T-helper 17 cell (primary cell): ENCODE measurements around the gene SDK1. TPM values are rescaled to one million over a fixed set of nuclear protein-coding genes. Genes with fewer than 3 reads are reported as not detected.
"Not testable (repeated sequence)": the region's sequence is repeated elsewhere in the genome, so short reads cannot be mapped to it uniquely, and the experiment has no call there.

ENCODE experiments used
- ATAC-seq: fragments of 150-1000 bp; cut with Tn5 transposase; 2 replicates; pipeline ENCODE4 v1.10.0; 2021; ENCODE audit warnings: mild to moderate bottlenecking, moderate library complexity
- DNase-seq, 3 donors: peaks; one replicate each; pipeline versions ENCODE4 v3.0.0 to v3.0.0-alpha.2; 2020 to 2021
- H3K9me3 ChIP-seq: one replicate; pipeline ENCODE4 v1.7.0; 2013; ENCODE audit warnings: low read length, mild to moderate bottlenecking; ENCODE audit not compliant: control insufficient read depth, poor library complexity, severe bottlenecking
- H3K27ac Mint-ChIP-seq: one replicate; pipeline ENCODE4 v1.8.0; 2022; ENCODE audit warnings: mild to moderate bottlenecking, moderate library complexity, mixed read lengths
- H3K27me3 Mint-ChIP-seq: one replicate; pipeline ENCODE4 v1.8.0; 2022; ENCODE audit warnings: mixed read lengths
- H3K36me3 Mint-ChIP-seq: one replicate; pipeline ENCODE4 v1.8.0; 2022; ENCODE audit warnings: low read depth, mixed read lengths
- H3K4me1 Mint-ChIP-seq: one replicate; pipeline ENCODE4 v1.8.0; 2022; ENCODE audit warnings: mild to moderate bottlenecking, mixed read lengths
- H3K4me3 Mint-ChIP-seq: one replicate; pipeline ENCODE4 v1.8.0; 2022; ENCODE audit warnings: mild to moderate bottlenecking, moderate library complexity, mixed read lengths
- total RNA-seq, 4 donors: library from RNA in 2 of 4; stranded (reverse) in 2 of 4; gene quantifications; one replicate each; pipeline ENCODE4 v1.2.3 and lab custom pipeline; 2022 to 2026

The SDK1 gene
- total RNA-seq, 2 donors from 2014 or later: 0.12 to 0.13 TPM

DNA sequence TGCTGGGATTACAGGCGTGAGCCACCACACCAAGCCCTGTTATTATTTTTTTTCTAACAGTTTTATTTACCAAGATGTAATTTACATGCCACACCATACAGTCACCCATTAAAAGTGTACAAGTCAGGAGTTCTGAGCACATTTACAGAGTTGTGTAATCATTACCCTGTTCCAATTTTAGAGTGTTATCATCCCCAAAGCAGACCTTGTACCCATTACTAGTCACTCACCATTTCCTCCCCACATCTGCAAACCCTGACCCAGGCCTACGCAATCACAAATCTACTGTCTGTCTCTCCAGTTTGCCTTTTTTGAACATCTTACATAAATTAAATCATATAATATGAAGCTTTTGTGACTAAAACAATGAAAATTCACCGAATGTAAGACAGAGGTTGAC, 978.2 kb downstream of the SDK1 start:
- H3K36me3 Mint-ChIP-seq: peaks cover 2% of the 10 kb centered on the region
- H3K27me3 Mint-ChIP-seq: peaks cover 5% of the 10 kb centered on the region
- no peak for DNase-seq
- peaks cover 2% of the 10 kb centered on the region for H3K9me3 ChIP-seq
- H3K4me1 Mint-ChIP-seq: no peaks in the 10 kb centered on the region
- H3K27ac Mint-ChIP-seq: no peak overlapping the region
- ATAC-seq: no peak
- no peak overlapping the region for H3K4me3 Mint-ChIP-seq

DNA sequence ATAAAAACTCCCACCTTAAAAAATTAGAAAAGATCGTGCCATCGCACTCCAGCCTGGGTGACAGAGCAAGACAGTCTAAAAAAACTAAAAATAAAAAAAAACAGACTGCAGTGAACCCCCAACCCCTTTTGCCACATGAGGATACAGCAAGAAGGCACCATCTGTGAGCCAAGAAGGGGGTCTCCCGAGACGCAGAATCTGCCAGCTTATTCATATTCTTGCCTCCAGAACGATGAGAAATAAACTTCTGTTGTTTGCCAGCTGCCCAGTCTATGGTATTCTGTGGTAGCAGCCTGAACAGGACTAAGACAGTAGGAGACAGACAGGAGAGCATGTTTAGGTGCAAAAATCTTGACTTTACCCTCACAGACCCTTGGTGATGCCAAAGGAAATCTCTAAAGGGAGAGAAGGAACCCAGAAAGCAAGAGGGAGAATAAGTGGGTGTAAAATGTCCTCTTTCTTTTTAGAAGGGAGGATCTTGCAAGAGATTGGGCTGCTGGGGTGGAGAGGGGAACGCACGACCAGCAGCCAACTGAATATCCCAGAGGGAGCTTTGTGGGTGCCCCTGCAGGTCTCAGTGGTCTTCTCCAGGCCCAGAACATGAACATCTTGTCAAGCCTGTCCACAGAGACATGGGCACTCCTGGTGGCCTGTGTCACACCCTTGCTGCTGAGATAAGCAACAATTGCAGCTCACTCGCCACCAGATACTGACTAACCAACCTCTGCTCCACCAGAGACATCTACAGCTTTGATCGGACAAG, 980.4 kb downstream of the SDK1 start:
- H3K9me3 ChIP-seq: no peaks in the 10 kb centered on the region
- H3K27me3 Mint-ChIP-seq: peaks cover 5% of the 10 kb centered on the region
- H3K36me3 Mint-ChIP-seq: peaks cover 2% of the 10 kb centered on the region
- no peaks in the 10 kb centered on the region for H3K4me1 Mint-ChIP-seq
- no peak for DNase-seq
- H3K4me3 Mint-ChIP-seq: no peak overlapping the region
- H3K27ac Mint-ChIP-seq: no peak overlapping the region
- ATAC-seq: no peak

DNA sequence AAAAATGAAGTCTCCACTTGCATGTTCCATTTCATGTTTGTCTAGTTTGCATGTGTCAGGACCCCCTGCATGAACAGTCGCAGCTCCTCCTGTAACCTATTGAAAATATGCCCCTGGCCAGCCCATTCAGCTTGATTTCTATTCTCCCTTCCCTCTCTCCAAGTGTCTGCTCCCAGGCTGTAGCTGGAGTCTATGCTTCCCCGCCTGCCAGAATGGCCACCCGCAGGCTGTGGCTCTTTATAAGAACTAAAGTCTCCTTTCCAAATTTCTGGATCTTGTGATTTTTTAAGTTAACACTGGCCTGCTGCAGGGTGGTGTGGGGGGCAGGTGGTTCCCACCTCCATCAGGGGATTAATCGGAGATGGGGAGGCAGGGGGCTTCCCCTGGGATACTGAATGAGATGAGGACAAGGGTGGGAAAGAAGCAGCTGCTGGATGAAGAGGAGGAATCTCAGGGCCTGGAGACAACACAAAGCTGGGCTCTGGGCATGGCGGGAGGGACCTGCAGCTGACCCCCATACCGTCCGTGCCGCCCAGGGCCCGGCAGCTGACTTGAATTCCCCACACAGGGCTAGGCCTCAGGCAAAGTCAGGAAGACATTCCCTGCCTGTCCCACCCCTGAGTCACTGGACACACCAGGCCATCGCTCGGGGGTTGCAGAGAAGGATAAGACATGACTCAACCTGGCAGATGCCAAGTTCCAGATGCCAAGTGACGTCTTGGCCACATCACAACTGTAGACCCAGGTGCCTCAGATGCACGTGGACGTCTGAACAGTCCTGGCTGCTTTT, 981.6 kb downstream of the SDK1 start:
- no peak overlapping the region for H3K27ac Mint-ChIP-seq
- no peak overlapping the region for H3K4me3 Mint-ChIP-seq
- H3K36me3 Mint-ChIP-seq: peaks cover 2% of the 10 kb centered on the region
- ATAC-seq (no peak), DNase-seq (no peak)
- H3K9me3 ChIP-seq: no peaks in the 10 kb centered on the region
- peaks cover 5% of the 10 kb centered on the region for H3K27me3 Mint-ChIP-seq
- H3K4me1 Mint-ChIP-seq: no peaks in the 10 kb centered on the region

DNA sequence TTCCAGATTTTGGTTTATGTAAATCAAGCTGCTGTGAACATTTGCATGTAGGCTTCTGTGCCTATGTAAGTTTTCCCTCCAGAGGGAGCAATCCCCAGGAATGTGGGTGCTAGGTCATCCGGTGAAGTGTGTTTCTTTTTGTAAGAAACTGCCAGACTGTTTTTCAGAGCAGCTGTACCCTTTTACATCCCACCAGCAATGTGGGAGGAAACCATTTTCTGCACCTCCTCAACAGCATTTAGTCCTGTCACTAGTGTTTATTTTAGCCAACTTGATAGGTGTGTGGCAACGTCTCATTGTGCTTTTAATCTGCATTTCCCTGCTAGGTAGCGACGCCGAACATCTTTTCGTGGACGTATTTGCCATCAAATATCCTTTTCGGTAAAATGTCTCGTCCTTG, 985.3 kb downstream of the SDK1 start:
- no peak for DNase-seq
- H3K27me3 Mint-ChIP-seq: peaks cover 16% of the 10 kb centered on the region
- no peak overlapping the region for H3K27ac Mint-ChIP-seq
- no peaks in the 10 kb centered on the region for H3K4me1 Mint-ChIP-seq
- no peak overlapping the region for H3K4me3 Mint-ChIP-seq
- no peak for ATAC-seq
- no peaks in the 10 kb centered on the region for H3K9me3 ChIP-seq
- peaks cover 2% of the 10 kb centered on the region for H3K36me3 Mint-ChIP-seq

DNA sequence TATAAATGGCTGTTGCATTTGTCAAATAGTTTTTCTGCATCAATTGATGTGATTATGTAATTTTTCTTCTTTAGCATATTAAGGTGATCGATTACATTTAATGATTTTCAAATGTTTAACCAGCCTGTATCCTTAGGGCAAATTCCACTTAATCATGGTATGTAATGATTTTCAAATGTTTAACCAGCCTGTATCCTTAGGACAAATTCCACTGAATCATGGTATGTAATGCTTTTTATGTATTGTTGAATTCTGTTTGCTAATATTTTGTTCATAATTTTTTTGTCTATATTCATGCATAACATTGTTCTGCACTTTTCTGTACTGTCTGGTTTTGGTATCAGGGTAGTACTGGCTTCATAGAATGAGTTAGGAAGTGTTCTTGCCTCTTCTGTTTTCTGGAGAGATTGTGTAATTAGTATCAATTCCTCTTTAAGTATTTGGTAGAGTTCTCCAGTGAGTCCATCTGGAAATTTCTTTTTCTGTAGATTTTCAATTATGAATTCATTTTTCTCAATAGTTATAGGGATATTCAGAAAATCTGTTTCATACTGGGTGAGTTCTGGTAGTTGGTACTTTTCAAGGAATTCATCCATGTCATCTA, 987.8 kb downstream of the SDK1 start:
- Mint-ChIP-seq H3K27ac (no peak overlapping the region), H3K4me1 (no peaks in the 10 kb centered on the region)
- no peak for ATAC-seq

DNA sequence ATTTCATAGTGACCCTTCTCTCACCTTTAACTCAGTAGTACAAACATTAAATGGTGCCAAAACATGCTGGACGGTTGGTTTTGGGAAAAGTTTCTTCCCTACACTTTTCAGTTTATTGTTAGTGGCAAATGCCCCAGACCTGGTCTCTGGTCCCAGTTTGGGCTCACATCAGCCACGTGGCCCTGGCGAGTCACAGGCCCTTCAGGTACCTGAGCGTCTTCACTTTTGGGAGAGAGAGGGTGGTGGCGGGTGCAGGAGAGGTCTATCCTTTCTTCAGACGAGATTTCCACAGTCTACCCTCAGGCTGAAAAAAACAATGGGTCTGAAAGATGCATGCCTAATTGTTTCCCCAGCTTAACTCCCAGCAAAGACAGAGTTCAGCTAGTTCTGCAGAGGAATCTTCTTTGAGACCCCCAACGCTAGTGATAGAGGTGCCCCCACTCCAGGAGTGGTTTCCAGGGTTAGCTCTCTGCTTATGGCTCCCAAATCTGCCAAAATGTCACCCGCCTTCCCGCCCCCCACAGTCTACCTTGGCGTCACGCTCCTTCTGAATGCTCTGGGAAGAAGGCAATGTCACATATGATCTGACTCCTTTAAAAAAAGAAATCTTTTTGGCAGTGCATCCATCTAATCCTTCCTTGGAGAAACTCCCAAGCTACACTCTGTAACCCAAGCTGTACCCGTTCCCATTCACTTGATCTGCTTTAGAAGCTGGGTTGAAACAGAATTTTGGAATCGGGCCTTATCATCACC, 996.3 kb downstream of the SDK1 start:
- no peaks in the 10 kb centered on the region for H3K4me1 Mint-ChIP-seq
- H3K27ac Mint-ChIP-seq: no peak overlapping the region
- H3K4me3 Mint-ChIP-seq: no peak overlapping the region
- DNase-seq (no peak), ATAC-seq (no peak)
- no peaks in the 10 kb centered on the region for H3K9me3 ChIP-seq
- H3K27me3 Mint-ChIP-seq: no peaks in the 10 kb centered on the region
- H3K36me3 Mint-ChIP-seq: peaks cover 2% of the 10 kb centered on the region

More for the DNA sequence above, 987.8 kb downstream of the SDK1 start:
- H3K36me3 Mint-ChIP-seq: no peaks in the 10 kb centered on the region
- H3K9me3 ChIP-seq: no peaks in the 10 kb centered on the region
- DNase-seq: no peak
- no peak overlapping the region for H3K4me3 Mint-ChIP-seq
- H3K27me3 Mint-ChIP-seq: peaks cover 17% of the 10 kb centered on the region

DNA sequence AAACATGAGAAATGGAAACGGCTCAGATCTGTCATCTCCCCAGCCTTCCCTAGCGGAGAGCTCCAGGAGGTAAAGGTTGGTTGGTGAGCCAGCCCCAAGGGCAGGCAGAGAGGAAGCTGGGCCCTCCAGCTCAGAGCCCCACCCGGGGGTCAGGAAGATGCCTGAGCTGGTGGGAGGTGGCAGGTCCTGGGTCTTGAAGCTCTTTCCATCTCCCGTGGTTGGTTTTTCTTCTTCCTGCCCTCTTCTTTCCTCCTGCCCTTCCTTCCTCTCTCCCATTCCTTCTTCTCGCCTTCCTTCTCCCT, 996.8 kb downstream of the SDK1 start:
- H3K9me3 ChIP-seq: no peaks in the 10 kb centered on the region
- Mint-ChIP-seq H3K27ac (no peak overlapping the region), H3K4me3 (no peak overlapping the region), H3K4me1 (no peaks in the 10 kb centered on the region), H3K27me3 (no peaks in the 10 kb centered on the region), H3K36me3 (peaks cover 2% of the 10 kb centered on the region)
- DNase-seq (no peak), ATAC-seq (no peak)

DNA sequence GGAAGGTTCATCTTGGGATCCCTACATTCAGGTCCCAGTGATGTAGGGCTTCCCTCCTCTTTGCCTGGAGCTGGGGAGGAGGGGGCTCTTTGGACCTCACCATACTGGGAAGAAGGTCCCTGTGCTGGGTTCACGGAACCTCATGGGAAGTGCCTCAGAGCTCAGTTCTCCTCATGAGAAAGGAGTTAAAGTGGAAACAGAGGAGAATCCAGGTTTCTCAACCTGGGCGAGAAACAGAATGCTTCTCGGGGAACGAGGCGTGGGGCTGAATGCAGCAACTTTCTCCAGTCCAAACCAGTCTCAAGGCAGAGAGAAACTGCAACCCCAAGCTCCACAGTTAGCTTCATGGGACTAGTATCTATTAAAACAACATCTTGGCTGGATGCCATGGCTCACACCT, 998.4 kb downstream of the SDK1 start:
- H3K27ac Mint-ChIP-seq: no peak overlapping the region
- no peak for DNase-seq

DNA sequence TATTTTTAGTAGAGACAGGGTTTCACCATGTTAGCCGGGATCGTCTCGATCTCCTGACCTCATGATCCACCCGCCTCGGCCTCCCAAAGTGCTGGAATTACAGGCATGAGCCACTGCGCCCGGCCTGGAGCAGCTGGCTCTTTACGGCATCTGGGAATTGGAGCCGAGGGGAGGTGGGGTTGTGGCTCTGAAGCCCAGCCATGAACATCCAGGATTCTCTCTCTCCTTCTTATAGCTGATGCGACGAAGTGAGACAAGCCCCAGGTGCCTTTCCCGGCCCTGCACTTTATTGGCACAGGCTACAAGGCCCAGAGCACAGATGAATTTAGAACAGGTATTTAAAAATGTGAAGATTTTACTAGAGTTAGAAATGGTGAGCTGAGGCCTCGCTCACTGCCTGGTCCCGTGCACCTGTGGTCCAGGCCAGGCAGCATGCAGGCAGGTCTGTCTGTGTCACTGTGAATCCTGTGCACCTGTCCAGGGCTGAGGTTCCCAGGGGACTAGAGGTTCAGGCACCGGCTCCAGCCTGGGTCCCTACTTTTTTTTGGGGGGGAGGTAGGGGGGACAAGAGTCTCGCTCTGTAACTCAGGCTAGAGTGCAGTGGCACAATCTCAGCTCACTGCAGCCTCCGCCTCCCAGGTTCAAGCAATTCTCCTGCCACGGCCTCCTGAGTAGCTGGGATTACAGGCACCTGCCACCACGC, 1001.3 kb downstream of the SDK1 start:
- ATAC-seq (no peak), DNase-seq (no peak)
- Mint-ChIP-seq H3K4me3 (no peak overlapping the region), H3K36me3 (peaks cover 2% of the 10 kb centered on the region), H3K4me1 (no peaks in the 10 kb centered on the region), H3K27ac (no peak overlapping the region), H3K27me3 (no peaks in the 10 kb centered on the region)
- H3K9me3 ChIP-seq: no peaks in the 10 kb centered on the region

More for the DNA sequence above, 998.4 kb downstream of the SDK1 start:
- ATAC-seq: no peak
- no peak overlapping the region for H3K4me3 Mint-ChIP-seq
- no peaks in the 10 kb centered on the region for H3K4me1 Mint-ChIP-seq
- no peaks in the 10 kb centered on the region for H3K9me3 ChIP-seq
- peaks cover 2% of the 10 kb centered on the region for H3K36me3 Mint-ChIP-seq
- no peaks in the 10 kb centered on the region for H3K27me3 Mint-ChIP-seq

DNA sequence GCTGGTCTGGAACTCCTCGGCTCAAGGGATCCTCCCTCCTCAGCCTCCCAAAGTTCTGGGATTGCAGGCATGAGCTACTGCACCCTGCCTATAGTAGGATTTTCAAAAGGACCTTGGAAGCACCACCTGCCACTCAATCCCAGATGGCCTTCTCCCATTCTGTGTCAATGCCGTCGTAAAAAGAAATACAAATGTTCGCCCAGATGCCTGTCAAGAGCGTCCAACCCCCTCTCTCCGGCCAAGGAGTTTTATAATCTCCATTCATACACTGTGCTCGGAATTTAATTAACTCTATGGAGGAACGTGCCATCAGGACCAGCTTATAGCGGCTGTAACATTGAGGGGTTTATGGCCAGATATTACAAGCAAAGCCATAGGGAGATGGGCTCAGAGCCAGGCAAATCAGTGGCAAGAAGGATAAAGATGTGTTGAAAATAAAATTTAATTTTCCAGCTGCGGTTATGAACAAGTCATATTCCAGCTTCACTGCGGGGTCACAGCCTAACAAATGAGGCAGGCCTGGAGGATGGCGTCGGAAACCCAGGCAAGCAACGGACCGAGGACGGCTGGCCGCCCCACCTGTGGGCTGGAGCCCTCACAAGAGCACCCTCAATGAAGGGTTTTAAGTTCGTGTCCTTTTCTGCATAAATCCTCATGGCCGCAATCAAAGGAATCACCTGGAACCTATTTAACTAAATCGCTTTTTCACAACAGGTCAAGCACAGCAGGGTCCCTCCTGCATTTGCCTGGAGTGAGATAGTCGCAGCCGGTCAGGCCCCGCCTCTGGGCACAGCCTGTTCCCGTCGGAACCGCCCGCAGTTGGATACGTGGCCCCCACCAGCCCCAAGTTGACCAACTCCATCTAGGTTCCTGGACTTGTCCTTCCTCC, 1006.5 kb downstream of the SDK1 start:
- no peak for ATAC-seq
- Mint-ChIP-seq H3K36me3 (no peaks in the 10 kb centered on the region), H3K27ac (no peak overlapping the region), H3K27me3 (peaks cover 12% of the 10 kb centered on the region), H3K4me1 (no peaks in the 10 kb centered on the region), H3K4me3 (no peak overlapping the region)
- no peaks in the 10 kb centered on the region for H3K9me3 ChIP-seq
- DNase-seq: no peak

DNA sequence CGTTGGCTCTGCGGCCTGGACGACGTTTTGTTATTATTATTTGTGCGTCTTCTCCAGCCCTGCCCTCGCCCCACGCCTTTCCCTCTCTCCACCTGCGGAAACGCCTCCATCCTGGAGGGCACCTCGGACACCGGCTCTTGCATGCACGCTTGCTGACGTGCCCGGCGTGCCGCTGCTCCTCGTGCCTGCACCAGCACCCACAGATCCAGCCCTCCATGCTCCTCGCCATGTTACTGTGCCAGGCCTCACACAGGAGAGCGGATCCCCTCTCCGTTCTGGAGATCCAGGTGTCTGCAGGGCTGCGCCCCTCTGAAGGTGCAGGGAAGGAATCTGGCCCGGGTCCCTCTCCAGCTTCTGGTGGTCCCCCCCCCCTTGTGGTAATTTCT, 1007.1 kb downstream of the SDK1 start:
- no peaks in the 10 kb centered on the region for H3K9me3 ChIP-seq
- H3K27me3 Mint-ChIP-seq: peaks cover 12% of the 10 kb centered on the region
- ATAC-seq: no peak
- DNase-seq: no peak
- H3K36me3 Mint-ChIP-seq: no peaks in the 10 kb centered on the region
- no peak overlapping the region for H3K27ac Mint-ChIP-seq
- no peak overlapping the region for H3K4me3 Mint-ChIP-seq
- H3K4me1 Mint-ChIP-seq: no peaks in the 10 kb centered on the region

DNA sequence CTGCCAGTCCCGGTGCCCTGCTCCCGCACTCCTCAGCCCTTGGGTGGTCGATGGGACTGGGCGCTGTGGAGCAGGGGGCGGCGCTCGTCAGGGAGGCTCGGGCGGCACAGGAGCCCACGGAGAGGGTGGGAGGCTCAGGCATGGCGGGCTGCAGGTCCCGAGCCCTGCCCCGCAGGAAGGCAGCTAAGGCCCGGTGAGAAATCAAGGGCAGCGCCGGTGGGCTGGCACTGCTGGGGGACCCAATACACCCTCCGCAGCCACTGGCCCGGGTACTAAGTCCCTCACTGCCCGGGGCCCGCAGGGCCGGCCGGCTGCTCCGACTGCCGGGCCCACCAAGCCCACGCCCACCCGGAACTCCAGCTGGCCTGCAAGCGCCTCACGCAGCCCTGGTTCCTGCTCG, 1012.9 kb downstream of the SDK1 start:
- not testable (repeated sequence) for H3K4me3 Mint-ChIP-seq, ATAC-seq, H3K36me3 Mint-ChIP-seq, H3K27ac Mint-ChIP-seq, H3K9me3 ChIP-seq, H3K27me3 Mint-ChIP-seq, DNase-seq, H3K4me1 Mint-ChIP-seq
